ENCODE measurements around the gene WDR72. TPM values are rescaled to one million over a fixed set of nuclear protein-coding genes. Genes with fewer than 3 reads are reported as not detected.

The WDR72 gene
- total and polyA plus RNA-seq, 7 donors: not detected

- 72% methylated on average over 4 of the region's 4 CpGs for WGBS, 3 donors
- Histone ChIP-seq H3K36me3 (ENCODE audit: insufficient read depth in 1 of 2, low read depth in 1 of 2) (no peaks in the 10 kb centered on the region), H3K27me3 (ENCODE audit: insufficient read depth in 3 of 3, low read length in 2 of 3) (no peaks in the 10 kb centered on the region), H3K27ac (no peak overlapping the region), H3K4me1 (no peaks in the 10 kb centered on the region), H3K4me3 (no peak overlapping the region), H3K9me3 (no peaks in the 10 kb centered on the region)
- no peak for ATAC-seq
- TF ChIP-seq CTCF (IDR thresholded peaks at IDR 0.05): no peak
- intact Hi-C loops (cut with DNase I): no loop called here
- DNase-seq: no peak
Measured at GRCh38 chr15:53498996-53499395, 260.5 kb downstream of the WDR72 start.

DNA sequence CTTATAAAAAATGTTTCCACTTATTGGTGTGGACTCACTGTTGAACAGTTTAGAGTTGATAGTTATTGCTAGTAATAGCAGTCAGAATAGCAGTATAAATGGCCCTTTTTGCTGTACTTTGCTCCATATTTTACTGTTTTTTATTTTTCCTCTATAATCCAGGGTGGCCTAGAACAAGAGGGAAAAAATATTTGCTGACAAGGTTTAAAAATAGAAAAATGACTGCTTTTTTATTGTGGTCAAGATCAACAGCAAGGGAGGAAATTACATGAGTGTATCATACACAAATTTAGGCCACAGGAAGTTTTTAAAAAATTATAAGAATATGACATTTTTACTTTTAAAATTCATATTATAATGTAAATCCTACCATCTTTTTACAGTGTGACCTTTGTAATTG, 269.1 kb downstream of the WDR72 start:
- Histone ChIP-seq H3K27ac (no peak overlapping the region), H3K9me3 (no peaks in the 10 kb centered on the region), H3K4me3 (no peak overlapping the region), H3K4me1 (no peaks in the 10 kb centered on the region), H3K27me3 (ENCODE audit: insufficient read depth in 3 of 3, low read length in 2 of 3) (no peaks in the 10 kb centered on the region), H3K36me3 (ENCODE audit: insufficient read depth in 1 of 2, low read depth in 1 of 2) (no peaks in the 10 kb centered on the region)
- DNase-seq: no peak
- TF ChIP-seq CTCF (IDR thresholded peaks at IDR 0.05): no peak
- ATAC-seq: no peak
- intact Hi-C loops (cut with DNase I): no loop called here

GRCh38 chr15:53482055-53482454, 277.4 kb downstream of the WDR72 start:
- Histone ChIP-seq H3K9me3 (no peaks in the 10 kb centered on the region), H3K27me3 (ENCODE audit: insufficient read depth in 3 of 3, low read length in 2 of 3) (no peaks in the 10 kb centered on the region), H3K4me3 (no peak overlapping the region), H3K4me1 (no peaks in the 10 kb centered on the region), H3K36me3 (ENCODE audit: insufficient read depth in 1 of 2, low read depth in 1 of 2) (no peaks in the 10 kb centered on the region), H3K27ac (no peak overlapping the region)
- ATAC-seq: no peak
- TF ChIP-seq CTCF (IDR thresholded peaks at IDR 0.05): no peak
- WGBS, 3 donors: 78 to 100% (median 98%) methylated on average over 1 of the region's 1 CpG
- intact Hi-C loops (cut with DNase I): no loop called here
- no peak for DNase-seq

- 81 to 83% (median 81%) methylated on average over 9 of the region's 9 CpGs for WGBS, 3 donors
- H3K27ac ChIP-seq: no peak overlapping the region
Measured at GRCh38 chr15:53477981-53478766, 281.3 kb downstream of the WDR72 start.

More at GRCh38 chr15:53477981-53478766, 281.3 kb downstream of the WDR72 start:
- TF ChIP-seq CTCF (IDR thresholded peaks at IDR 0.05): no peak
- H3K9me3 ChIP-seq: no peaks in the 10 kb centered on the region
- no peak overlapping the region for H3K4me3 ChIP-seq
- no peaks in the 10 kb centered on the region for H3K4me1 ChIP-seq
- no peak for ATAC-seq
- no peaks in the 10 kb centered on the region for H3K36me3 ChIP-seq (ENCODE audit: insufficient read depth in 1 of 2, low read depth in 1 of 2)
- intact Hi-C loops (cut with DNase I): no loop called here
- no peaks in the 10 kb centered on the region for H3K27me3 ChIP-seq (ENCODE audit: insufficient read depth in 3 of 3, low read length in 2 of 3)
- no peak for DNase-seq
